WTC11 (cell line): ENCODE data around the gene RHOB. TPM values are rescaled to one million over a fixed set of nuclear protein-coding genes. Genes with fewer than 3 reads are reported as not detected.

Experiments used
- ATAC-seq: fragments of 200-7000 bp; cut with Tn5 transposase; 2 replicates; pipeline ENCODE4 v1.10.0; 2021; ENCODE audit warnings: mild to moderate bottlenecking, moderate library complexity
- CTCF ChIA-PET: fragments of 300-600 bp; sonication (Branson Sonifier 250); formaldehyde crosslinking; loops from one replicate; lab custom pipeline; 2021; ENCODE audit warnings: antibody characterized with exemption; lab: Charles Lee
- POLR2A ChIA-PET: fragments of 350-600 bp; sonication (Branson Sonifier 250); formaldehyde crosslinking; loops from one replicate; lab custom pipeline; 2021; ENCODE audit warnings: antibody characterized with exemption; lab: Charles Lee
- DNase-seq: peaks from one replicate; pipeline ENCODE4 v3.0.0; 2021; ENCODE audit warnings: low spot score
- H3K27ac Mint-ChIP-seq: 2 replicates; pipeline ENCODE4 v1.8.0; 2021; ENCODE audit warnings: mixed read lengths
- H3K27me3 Mint-ChIP-seq: 2 replicates; pipeline ENCODE4 v1.8.0; 2021; ENCODE audit warnings: low read depth, mild to moderate bottlenecking, moderate library complexity, mixed read lengths
- H3K36me3 Mint-ChIP-seq: 2 replicates; pipeline ENCODE4 v1.8.0; 2021; ENCODE audit warnings: mixed read lengths
- H3K4me1 Mint-ChIP-seq: 2 replicates; pipeline ENCODE4 v1.8.0; 2022; ENCODE audit warnings: mixed read lengths
- H3K4me3 Mint-ChIP-seq: 2 replicates; pipeline ENCODE4 v1.8.0; 2021; ENCODE audit warnings: mild to moderate bottlenecking, moderate library complexity, mixed read lengths
- H3K9me3 Mint-ChIP-seq: 2 replicates; pipeline ENCODE4 v1.8.0; 2021; ENCODE audit warnings: mixed read lengths
- ATF1 ChIP-seq: sonication (generic); formaldehyde crosslinking; IDR thresholded peaks from 2 replicates; pipeline ENCODE4 v1.8.1; 2023; ENCODE audit warnings: mild to moderate bottlenecking, moderate library complexity, missing genetic modification reagents
- FOXJ3 ChIP-seq: sonication (generic); formaldehyde crosslinking; IDR thresholded peaks from 2 replicates; pipeline ENCODE4 v1.9.0; 2021; ENCODE audit warnings: missing genetic modification reagents, mild to moderate bottlenecking, borderline replicate concordance
- GABPB1 ChIP-seq: sonication (generic); formaldehyde crosslinking; IDR thresholded peaks from 2 replicates; pipeline ENCODE4 v1.8.1; 2023; ENCODE audit warnings: mild to moderate bottlenecking, missing genetic modification reagents
- GTF2I ChIP-seq: fragments of 250-450 bp; sonication (Bioruptor Pico); conservative IDR thresholded peaks from 2 replicates; pipeline ENCODE4 v1.4.0; 2021; ENCODE audit warnings: mild to moderate bottlenecking
- JAZF1 ChIP-seq: fragments of 250-450 bp; sonication (Bioruptor Pico); IDR thresholded peaks from 2 replicates; pipeline ENCODE4 v1.9.0; 2021; ENCODE audit warnings: moderate library complexity, mild to moderate bottlenecking, inconsistent platforms
- NFATC4 ChIP-seq: fragments of 250-450 bp; sonication (Bioruptor Pico); IDR thresholded peaks from 2 replicates; pipeline ENCODE4 v1.9.0; 2021; ENCODE audit warnings: mild to moderate bottlenecking
- NR3C1 ChIP-seq: sonication (generic); formaldehyde crosslinking; conservative IDR thresholded peaks from 2 replicates; pipeline ENCODE4 v1.8.1; 2023; ENCODE audit warnings: low read depth, mild to moderate bottlenecking, missing genetic modification reagents
- RELA ChIP-seq: sonication (generic); formaldehyde crosslinking; IDR thresholded peaks from 2 replicates; pipeline ENCODE4 v1.8.1; 2022; ENCODE audit warnings: missing genetic modification reagents, mild to moderate bottlenecking, borderline replicate concordance
- TCF7 ChIP-seq: sonication (generic); formaldehyde crosslinking; IDR thresholded peaks from 2 replicates; pipeline ENCODE4 v1.8.0; 2022; ENCODE audit warnings: mild to moderate bottlenecking, low read depth, missing genetic modification reagents, moderate library complexity
- TP53 ChIP-seq: sonication (generic); formaldehyde crosslinking; IDR thresholded peaks from 2 replicates; pipeline ENCODE4 v1.8.1; 2023; ENCODE audit warnings: mild to moderate bottlenecking, missing genetic modification reagents
- ZNF263 ChIP-seq: sonication (generic); formaldehyde crosslinking; IDR thresholded peaks from 2 replicates; pipeline ENCODE4 v1.8.1; 2022; ENCODE audit warnings: low read depth, mild to moderate bottlenecking, moderate library complexity, missing genetic modification reagents
- ZNF396 ChIP-seq: fragments of 250-450 bp; sonication (Bioruptor Pico); IDR thresholded peaks from 2 replicates; pipeline ENCODE4 v1.8.0; 2021; ENCODE audit warnings: mild to moderate bottlenecking, moderate library complexity, borderline replicate concordance
- ZNF423 ChIP-seq: fragments of 250-450 bp; sonication (Bioruptor Pico); IDR thresholded peaks from 2 replicates; pipeline ENCODE4 v2.1.2; 2022; ENCODE audit warnings: mild to moderate bottlenecking, moderate library complexity
- total RNA-seq: library from RNA; stranded (reverse); gene quantifications from 3 replicates; pipeline ENCODE4 v1.2.3, GENCODE V29; 2021
- TF ChIP-seq, protein P1 (sequence below): sonication (generic); formaldehyde crosslinking; IDR thresholded peaks from 2 replicates; pipeline ENCODE4 v1.8.1; 2023; ENCODE audit warnings: mild to moderate bottlenecking, missing genetic modification reagents, moderate library complexity
- TF ChIP-seq, protein P2 (sequence below): fragments of 250-450 bp; sonication (Bioruptor Pico); IDR thresholded peaks from 2 replicates; pipeline ENCODE4 v1.8.0; 2021; ENCODE audit warnings: mild to moderate bottlenecking
- TF ChIP-seq, protein P3 (sequence below): fragments of 250-450 bp; sonication (Bioruptor Pico); IDR thresholded peaks from 2 replicates; pipeline ENCODE4 v1.9.0; 2021; ENCODE audit warnings: moderate library complexity, mild to moderate bottlenecking, inconsistent platforms, borderline replicate concordance
- TF ChIP-seq, protein P4 (sequence below): sonication (generic); formaldehyde crosslinking; IDR thresholded peaks from 2 replicates; pipeline ENCODE4 v1.8.0; 2023; ENCODE audit warnings: missing genetic modification reagents, mild to moderate bottlenecking, borderline replicate concordance
- TF ChIP-seq, protein P5 (sequence below): sonication (generic); formaldehyde crosslinking; IDR thresholded peaks from 2 replicates; pipeline ENCODE4 v1.8.0; 2022; ENCODE audit warnings: mild to moderate bottlenecking, missing genetic modification reagents
- TF ChIP-seq, protein P6 (sequence below): sonication (generic); formaldehyde crosslinking; IDR thresholded peaks from 2 replicates; pipeline ENCODE4 v1.8.0; 2022; ENCODE audit warnings: mild to moderate bottlenecking, missing genetic modification reagents
- TF ChIP-seq, protein P7 (sequence below): fragments of 250-450 bp; sonication (Bioruptor Pico); IDR thresholded peaks from 2 replicates; pipeline ENCODE4 v1.9.0; 2021; ENCODE audit warnings: mild to moderate bottlenecking, borderline replicate concordance
- TF ChIP-seq, protein P8 (sequence below): fragments of 250-450 bp; sonication (Bioruptor Pico); IDR thresholded peaks from 2 replicates; pipeline ENCODE4 v1.9.0; 2021; ENCODE audit warnings: mild to moderate bottlenecking

Gene RHOB
- total RNA-seq, 1 experiment from 2014 or later = 20.4 TPM

DNA sequence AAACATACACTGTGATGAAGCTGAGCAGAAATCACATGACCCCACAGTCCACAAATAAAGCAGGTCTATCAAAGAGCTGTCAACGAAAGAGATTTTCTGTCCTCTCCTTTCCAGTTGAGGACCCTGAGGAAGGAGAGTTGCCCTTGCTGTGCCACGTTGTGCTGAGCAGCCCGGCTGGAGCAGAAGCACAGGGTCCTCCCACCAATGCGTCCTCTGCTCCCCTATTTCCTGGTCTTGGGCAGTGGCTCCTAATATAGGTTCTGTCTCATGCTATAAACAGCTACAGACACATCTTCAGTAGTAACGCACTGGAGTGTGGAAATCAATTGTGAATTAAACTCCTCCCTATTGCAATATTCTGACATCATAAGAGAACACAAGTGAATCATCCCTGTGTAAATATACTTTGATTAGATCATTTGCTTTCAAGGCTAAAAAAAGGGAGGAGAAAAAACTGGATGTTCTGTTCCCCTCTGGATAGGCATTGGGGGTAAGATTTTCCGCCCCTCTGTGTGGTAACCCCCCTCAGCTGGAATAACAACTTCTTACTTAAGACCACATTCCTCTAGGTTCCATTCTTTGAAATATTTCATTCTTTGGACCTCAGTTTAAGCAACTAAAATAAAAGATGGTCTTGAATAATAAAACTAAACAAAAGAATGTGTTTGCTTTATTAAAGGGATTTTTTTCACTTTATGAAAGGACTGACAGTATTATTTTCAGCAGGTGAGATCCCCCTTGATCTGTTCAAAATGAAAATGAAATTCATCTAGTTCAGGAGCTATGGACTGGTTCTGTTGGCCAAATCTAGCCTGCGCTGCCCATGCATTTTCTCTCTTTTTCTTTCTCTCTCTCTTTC is 8.3 kb upstream of the RHOB start:
- H3K4me3 Mint-ChIP-seq = no peak overlapping the region
- CTCF ChIA-PET = interaction anchor here (0.7 to 4.6 kb wide), 5 partner anchors 15 to 204 kb away, joined by 3 to 25 read pairs (median 6); no protein-coding TSS in a partner anchor
- POLR2A ChIA-PET = no interaction called here
- no peaks in the 10 kb centered on the region for H3K36me3 Mint-ChIP-seq
- no peaks in the 10 kb centered on the region; the same call in 1 of the 2 replicates for H3K27me3 Mint-ChIP-seq
- TF ChIP-seq GABPB1 (peak; percentile 93), RELA (no peak)
- TF ChIP-seq, protein P1, sequence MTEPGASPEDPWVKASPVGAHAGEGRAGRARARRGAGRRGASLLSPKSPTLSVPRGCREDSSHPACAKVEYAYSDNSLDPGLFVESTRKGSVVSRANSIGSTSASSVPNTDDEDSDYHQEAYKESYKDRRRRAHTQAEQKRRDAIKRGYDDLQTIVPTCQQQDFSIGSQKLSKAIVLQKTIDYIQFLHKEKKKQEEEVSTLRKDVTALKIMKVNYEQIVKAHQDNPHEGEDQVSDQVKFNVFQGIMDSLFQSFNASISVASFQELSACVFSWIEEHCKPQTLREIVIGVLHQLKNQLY = no peak
- H3K4me1 Mint-ChIP-seq = peaks cover 6% of the 10 kb centered on the region; the same call in 1 of the 2 replicates
- ATAC-seq = no peak
- no peak overlapping the region for H3K27ac Mint-ChIP-seq
- no peak for DNase-seq
- no peaks in the 10 kb centered on the region for H3K9me3 Mint-ChIP-seq

DNA sequence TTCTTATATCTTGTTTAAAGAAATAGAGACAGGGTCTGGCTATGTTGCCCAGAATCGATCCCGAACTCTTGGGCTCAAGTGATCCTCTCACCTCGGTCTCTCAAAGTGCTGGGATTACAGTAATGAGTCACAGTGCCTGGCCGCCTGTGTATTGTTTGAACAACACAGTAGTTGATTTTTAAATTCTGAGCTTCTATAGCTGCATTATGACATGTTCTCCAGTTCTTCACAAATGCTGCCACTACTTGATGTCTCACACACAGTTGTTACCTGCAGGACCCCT is 7.7 kb upstream of the RHOB start:
- Mint-ChIP-seq H3K27me3 (no peaks in the 10 kb centered on the region; the same call in 1 of the 2 replicates), H3K4me3 (no peak overlapping the region), H3K9me3 (no peaks in the 10 kb centered on the region), H3K27ac (no peak overlapping the region), H3K4me1 (peaks cover 9% of the 10 kb centered on the region; the same call in 1 of the 2 replicates), H3K36me3 (no peaks in the 10 kb centered on the region)
- ATAC-seq (no peak), DNase-seq (no peak)
- TF ChIP-seq, protein P2, sequence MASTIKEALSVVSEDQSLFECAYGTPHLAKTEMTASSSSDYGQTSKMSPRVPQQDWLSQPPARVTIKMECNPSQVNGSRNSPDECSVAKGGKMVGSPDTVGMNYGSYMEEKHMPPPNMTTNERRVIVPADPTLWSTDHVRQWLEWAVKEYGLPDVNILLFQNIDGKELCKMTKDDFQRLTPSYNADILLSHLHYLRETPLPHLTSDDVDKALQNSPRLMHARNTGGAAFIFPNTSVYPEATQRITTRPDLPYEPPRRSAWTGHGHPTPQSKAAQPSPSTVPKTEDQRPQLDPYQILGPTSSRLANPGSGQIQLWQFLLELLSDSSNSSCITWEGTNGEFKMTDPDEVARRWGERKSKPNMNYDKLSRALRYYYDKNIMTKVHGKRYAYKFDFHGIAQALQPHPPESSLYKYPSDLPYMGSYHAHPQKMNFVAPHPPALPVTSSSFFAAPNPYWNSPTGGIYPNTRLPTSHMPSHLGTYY (CRISPR knock-in tag) = no peak
- TF ChIP-seq, protein P3, sequence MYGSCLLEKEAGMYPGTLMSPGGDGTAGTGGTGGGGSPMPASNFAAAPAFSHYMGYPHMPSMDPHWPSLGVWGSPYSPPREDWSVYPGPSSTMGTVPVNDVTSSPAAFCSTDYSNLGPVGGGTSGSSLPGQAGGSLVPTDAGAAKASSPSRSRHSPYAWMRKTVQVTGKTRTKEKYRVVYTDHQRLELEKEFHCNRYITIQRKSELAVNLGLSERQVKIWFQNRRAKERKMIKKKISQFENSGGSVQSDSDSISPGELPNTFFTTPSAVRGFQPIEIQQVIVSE (CRISPR knock-in tag) = no peak
- TF ChIP-seq, protein P4, sequence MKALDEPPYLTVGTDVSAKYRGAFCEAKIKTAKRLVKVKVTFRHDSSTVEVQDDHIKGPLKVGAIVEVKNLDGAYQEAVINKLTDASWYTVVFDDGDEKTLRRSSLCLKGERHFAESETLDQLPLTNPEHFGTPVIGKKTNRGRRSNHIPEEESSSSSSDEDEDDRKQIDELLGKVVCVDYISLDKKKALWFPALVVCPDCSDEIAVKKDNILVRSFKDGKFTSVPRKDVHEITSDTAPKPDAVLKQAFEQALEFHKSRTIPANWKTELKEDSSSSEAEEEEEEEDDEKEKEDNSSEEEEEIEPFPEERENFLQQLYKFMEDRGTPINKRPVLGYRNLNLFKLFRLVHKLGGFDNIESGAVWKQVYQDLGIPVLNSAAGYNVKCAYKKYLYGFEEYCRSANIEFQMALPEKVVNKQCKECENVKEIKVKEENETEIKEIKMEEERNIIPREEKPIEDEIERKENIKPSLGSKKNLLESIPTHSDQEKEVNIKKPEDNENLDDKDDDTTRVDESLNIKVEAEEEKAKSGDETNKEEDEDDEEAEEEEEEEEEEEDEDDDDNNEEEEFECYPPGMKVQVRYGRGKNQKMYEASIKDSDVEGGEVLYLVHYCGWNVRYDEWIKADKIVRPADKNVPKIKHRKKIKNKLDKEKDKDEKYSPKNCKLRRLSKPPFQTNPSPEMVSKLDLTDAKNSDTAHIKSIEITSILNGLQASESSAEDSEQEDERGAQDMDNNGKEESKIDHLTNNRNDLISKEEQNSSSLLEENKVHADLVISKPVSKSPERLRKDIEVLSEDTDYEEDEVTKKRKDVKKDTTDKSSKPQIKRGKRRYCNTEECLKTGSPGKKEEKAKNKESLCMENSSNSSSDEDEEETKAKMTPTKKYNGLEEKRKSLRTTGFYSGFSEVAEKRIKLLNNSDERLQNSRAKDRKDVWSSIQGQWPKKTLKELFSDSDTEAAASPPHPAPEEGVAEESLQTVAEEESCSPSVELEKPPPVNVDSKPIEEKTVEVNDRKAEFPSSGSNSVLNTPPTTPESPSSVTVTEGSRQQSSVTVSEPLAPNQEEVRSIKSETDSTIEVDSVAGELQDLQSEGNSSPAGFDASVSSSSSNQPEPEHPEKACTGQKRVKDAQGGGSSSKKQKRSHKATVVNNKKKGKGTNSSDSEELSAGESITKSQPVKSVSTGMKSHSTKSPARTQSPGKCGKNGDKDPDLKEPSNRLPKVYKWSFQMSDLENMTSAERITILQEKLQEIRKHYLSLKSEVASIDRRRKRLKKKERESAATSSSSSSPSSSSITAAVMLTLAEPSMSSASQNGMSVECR (CRISPR knock-in tag) = no peak
- TF ChIP-seq, protein P5, sequence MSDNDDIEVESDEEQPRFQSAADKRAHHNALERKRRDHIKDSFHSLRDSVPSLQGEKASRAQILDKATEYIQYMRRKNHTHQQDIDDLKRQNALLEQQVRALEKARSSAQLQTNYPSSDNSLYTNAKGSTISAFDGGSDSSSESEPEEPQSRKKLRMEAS (CRISPR knock-in tag) = no peak
- TF ChIP-seq ZNF396 (CRISPR knock-in tag) = no peak
- no peak for TF ChIP-seq NR3C1
- no peak for TF ChIP-seq TP53
- no peak for TF ChIP-seq TCF7
- no peak for TF ChIP-seq GTF2I (CRISPR knock-in tag)
- no peak for TF ChIP-seq ZNF263 (CRISPR knock-in tag)
- TF ChIP-seq, protein P6, sequence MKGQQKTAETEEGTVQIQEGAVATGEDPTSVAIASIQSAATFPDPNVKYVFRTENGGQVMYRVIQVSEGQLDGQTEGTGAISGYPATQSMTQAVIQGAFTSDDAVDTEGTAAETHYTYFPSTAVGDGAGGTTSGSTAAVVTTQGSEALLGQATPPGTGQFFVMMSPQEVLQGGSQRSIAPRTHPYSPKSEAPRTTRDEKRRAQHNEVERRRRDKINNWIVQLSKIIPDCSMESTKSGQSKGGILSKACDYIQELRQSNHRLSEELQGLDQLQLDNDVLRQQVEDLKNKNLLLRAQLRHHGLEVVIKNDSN (CRISPR knock-in tag) = no peak
- TF ChIP-seq, protein P7, sequence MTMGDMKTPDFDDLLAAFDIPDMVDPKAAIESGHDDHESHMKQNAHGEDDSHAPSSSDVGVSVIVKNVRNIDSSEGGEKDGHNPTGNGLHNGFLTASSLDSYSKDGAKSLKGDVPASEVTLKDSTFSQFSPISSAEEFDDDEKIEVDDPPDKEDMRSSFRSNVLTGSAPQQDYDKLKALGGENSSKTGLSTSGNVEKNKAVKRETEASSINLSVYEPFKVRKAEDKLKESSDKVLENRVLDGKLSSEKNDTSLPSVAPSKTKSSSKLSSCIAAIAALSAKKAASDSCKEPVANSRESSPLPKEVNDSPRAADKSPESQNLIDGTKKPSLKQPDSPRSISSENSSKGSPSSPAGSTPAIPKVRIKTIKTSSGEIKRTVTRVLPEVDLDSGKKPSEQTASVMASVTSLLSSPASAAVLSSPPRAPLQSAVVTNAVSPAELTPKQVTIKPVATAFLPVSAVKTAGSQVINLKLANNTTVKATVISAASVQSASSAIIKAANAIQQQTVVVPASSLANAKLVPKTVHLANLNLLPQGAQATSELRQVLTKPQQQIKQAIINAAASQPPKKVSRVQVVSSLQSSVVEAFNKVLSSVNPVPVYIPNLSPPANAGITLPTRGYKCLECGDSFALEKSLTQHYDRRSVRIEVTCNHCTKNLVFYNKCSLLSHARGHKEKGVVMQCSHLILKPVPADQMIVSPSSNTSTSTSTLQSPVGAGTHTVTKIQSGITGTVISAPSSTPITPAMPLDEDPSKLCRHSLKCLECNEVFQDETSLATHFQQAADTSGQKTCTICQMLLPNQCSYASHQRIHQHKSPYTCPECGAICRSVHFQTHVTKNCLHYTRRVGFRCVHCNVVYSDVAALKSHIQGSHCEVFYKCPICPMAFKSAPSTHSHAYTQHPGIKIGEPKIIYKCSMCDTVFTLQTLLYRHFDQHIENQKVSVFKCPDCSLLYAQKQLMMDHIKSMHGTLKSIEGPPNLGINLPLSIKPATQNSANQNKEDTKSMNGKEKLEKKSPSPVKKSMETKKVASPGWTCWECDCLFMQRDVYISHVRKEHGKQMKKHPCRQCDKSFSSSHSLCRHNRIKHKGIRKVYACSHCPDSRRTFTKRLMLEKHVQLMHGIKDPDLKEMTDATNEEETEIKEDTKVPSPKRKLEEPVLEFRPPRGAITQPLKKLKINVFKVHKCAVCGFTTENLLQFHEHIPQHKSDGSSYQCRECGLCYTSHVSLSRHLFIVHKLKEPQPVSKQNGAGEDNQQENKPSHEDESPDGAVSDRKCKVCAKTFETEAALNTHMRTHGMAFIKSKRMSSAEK (CRISPR knock-in tag) = no peak
- TF ChIP-seq, protein P8, sequence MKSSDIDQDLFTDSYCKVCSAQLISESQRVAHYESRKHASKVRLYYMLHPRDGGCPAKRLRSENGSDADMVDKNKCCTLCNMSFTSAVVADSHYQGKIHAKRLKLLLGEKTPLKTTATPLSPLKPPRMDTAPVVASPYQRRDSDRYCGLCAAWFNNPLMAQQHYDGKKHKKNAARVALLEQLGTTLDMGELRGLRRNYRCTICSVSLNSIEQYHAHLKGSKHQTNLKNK (CRISPR knock-in tag) = no peak
- no peak for TF ChIP-seq ATF1
- TF ChIP-seq JAZF1 (CRISPR knock-in tag) = no peak
- no peak for TF ChIP-seq FOXJ3 (CRISPR knock-in tag)
- no peak for TF ChIP-seq NFATC4 (CRISPR knock-in tag)
- no peak for TF ChIP-seq ZNF423 (CRISPR knock-in tag)
- ChIA-PET POLR2A (no interaction called here), CTCF (interaction anchor here (0.7 to 4.6 kb wide), 5 partner anchors 16 to 203 kb away, joined by 3 to 25 read pairs (median 6); no protein-coding TSS in a partner anchor)
